Keratinocyte (primary cell): ENCODE data around the gene MSANTD3. TPM values are rescaled to one million over a fixed set of nuclear protein-coding genes. Genes with fewer than 3 reads are reported as not detected.

Source experiments
- DNase-seq: peaks from one replicate; pipeline ENCODE4 v3.0.0-alpha.2; 2011; ENCODE audit warnings: low read depth, missing footprints, low spot score
- FAIRE-seq: peaks from 2 replicates; lab custom pipeline; 2011; peaks lifted over from hg19 to GRCh38; lab: Jason Lieb, UNC
- H2AFZ ChIP-seq: 2 replicates; pipeline ENCODE4 v1.6.0; 2012; ENCODE audit warnings: low read length, control low read depth, inconsistent platforms; ENCODE audit not compliant: control insufficient read depth
- H3K27ac ChIP-seq: 2 replicates; pipeline ENCODE4 v1.5.1; 2011; ENCODE audit warnings: low read length; ENCODE audit not compliant: control insufficient read depth, insufficient read depth
- H3K27me3 ChIP-seq: 3 replicates; pipeline ENCODE4 v1.6.0; 2011; ENCODE audit warnings: low read length; ENCODE audit not compliant: control insufficient read depth, insufficient read depth; ENCODE audit errors: extremely low read depth
- H3K36me3 ChIP-seq, 2 experiments: 2 replicates in 1 of 2; 3 replicates in 1 of 2; pipeline ENCODE4 v1.5.1; 2011; ENCODE audit warnings: low read length in 2 of 2, mild to moderate bottlenecking in 1 of 2; ENCODE audit not compliant: control insufficient read depth in 2 of 2, insufficient read depth in 2 of 2; ENCODE audit errors: extremely low read depth in 1 of 2
- H3K4me1 ChIP-seq: 3 replicates; pipeline ENCODE4 v1.5.1; 2011; ENCODE audit warnings: low read length; ENCODE audit not compliant: control insufficient read depth, insufficient read depth; ENCODE audit errors: extremely low read depth
- H3K4me2 ChIP-seq: 3 replicates; pipeline ENCODE4 v1.6.0; 2011; ENCODE audit warnings: low read depth, low read length; ENCODE audit not compliant: control insufficient read depth, insufficient read depth; ENCODE audit errors: extremely low read depth
- H3K4me3 ChIP-seq, 3 experiments: fragments of 200-600 bp in 1 of 3; sonication (generic) in 1 of 3; 2 replicates in 2 of 3; 3 replicates in 1 of 3; pipeline ENCODE4 v1.5.1; 2011 to 2016; ENCODE audit warnings: low read length in 3 of 3, mild to moderate bottlenecking in 3 of 3, control low read depth in 2 of 3, inconsistent platforms in 1 of 3, low read depth in 1 of 3, mixed read lengths in 1 of 3, mixed run types in 1 of 3, moderate library complexity in 1 of 3; ENCODE audit not compliant: control insufficient read depth in 2 of 3, insufficient read depth in 2 of 3; ENCODE audit errors: extremely low read depth in 1 of 3
- H3K79me2 ChIP-seq: 2 replicates; pipeline ENCODE4 v1.6.0; 2012; ENCODE audit warnings: low read length; ENCODE audit not compliant: control insufficient read depth, insufficient read depth
- H3K9ac ChIP-seq: 3 replicates; pipeline ENCODE4 v1.6.0; 2011; ENCODE audit warnings: low read length; ENCODE audit not compliant: control insufficient read depth, insufficient read depth; ENCODE audit errors: extremely low read depth
- H3K9me1 ChIP-seq: 3 replicates; pipeline ENCODE4 v1.6.0; 2011; ENCODE audit warnings: low read length; ENCODE audit not compliant: control insufficient read depth, insufficient read depth; ENCODE audit errors: extremely low read depth
- H3K9me3 ChIP-seq: 2 replicates; pipeline ENCODE4 v1.5.1; 2012; ENCODE audit warnings: low read depth, low read length; ENCODE audit not compliant: control insufficient read depth
- H4K20me1 ChIP-seq: 3 replicates; pipeline ENCODE4 v1.6.0; 2011; ENCODE audit warnings: low read length; ENCODE audit not compliant: control insufficient read depth, insufficient read depth; ENCODE audit errors: extremely low read depth
- EZH2 ChIP-seq: IDR thresholded peaks from one replicate; pipeline ENCODE4 v1.6.1; 2012; ENCODE audit warnings: inconsistent platforms, mild to moderate bottlenecking, low read length, moderate library complexity
- dilution Hi-C: fragments of 300-500 bp; cut with MboI; formaldehyde crosslinking; loops from one replicate; pipeline ENCODE4 v1.7.0; 2020; ENCODE audit warnings: low sequenced_read_pairs; ENCODE audit not compliant: extremely low pct_ligation_motif_present
- polyA plus RNA-seq, 5 experiments: library from polyadenylated mRNA; depleted of rRNA in 3 of 5; stranded (reverse) in 3 of 5; stranded (forward) in 1 of 5; unstranded in 1 of 5; fragments of >200 nt; gene quantifications; 1 replicate in 1 of 5; 2 replicates in 3 of 5; 3 replicates in 1 of 5; pipeline versions ENCODE4 v1.2.1 to v1.2.3, GENCODE V29; 2011 to 2012; ENCODE audit warnings: missing spikeins in 2 of 5, low read depth in 1 of 5, low replicate concordance in 1 of 5
- TF ChIP-seq, protein P1 (sequence below), 3 experiments: IDR thresholded peaks in 1 of 3; conservative IDR thresholded peaks in 1 of 3; optimal IDR thresholded peaks in 1 of 3; 2 replicates in 2 of 3; 3 replicates in 1 of 3; pipeline versions ENCODE3 to v1.5.1; 2011; ENCODE audit warnings: low read length in 3 of 3, mild to moderate bottlenecking in 3 of 3, moderate library complexity in 2 of 3, control low read depth in 1 of 3, inconsistent platforms in 1 of 3; ENCODE audit not compliant: insufficient read depth in 2 of 3; ENCODE audit errors: extremely low read depth in 1 of 3

MSANTD3 gene
- polyA plus RNA-seq, 1 donor (not counting 4 experiments of a cell fraction or from before 2014, with no cell fraction given), result 50.7 TPM

DNA sequence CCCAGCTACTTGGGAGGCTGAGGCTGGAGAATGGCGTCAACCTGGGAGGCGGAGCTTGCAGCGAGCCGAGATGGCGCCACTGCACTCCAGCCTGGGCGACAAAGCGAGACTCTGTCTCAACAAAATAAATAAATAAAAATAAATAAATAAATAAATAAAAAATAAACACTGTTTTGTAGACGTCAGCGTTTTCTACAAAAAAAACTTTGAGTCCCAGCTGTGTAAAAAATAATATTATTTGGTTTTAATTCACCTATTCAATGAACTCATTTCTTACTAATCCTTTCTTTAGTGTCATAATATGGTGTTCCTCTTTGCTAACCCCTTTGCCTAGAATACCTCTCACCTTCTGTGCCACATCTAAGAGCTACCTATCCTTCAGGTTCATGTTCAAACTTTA is 30.2 kb upstream of the MSANTD3 start:
- Histone ChIP-seq H3K4me2 (no peak overlapping the region), H3K4me3 (no peak overlapping the region), H3K9me1 (no peaks in the 10 kb centered on the region), H3K36me3 (no peaks in the 10 kb centered on the region), H3K27me3 (no peaks in the 10 kb centered on the region), H2AFZ (no peak overlapping the region), H3K79me2 (no peaks in the 10 kb centered on the region), H3K27ac (no peak overlapping the region), H3K4me1 (no peaks in the 10 kb centered on the region), H4K20me1 (no peaks in the 10 kb centered on the region), H3K9ac (no peak overlapping the region), H3K9me3 (no peaks in the 10 kb centered on the region)
- TF ChIP-seq, protein P1, sequence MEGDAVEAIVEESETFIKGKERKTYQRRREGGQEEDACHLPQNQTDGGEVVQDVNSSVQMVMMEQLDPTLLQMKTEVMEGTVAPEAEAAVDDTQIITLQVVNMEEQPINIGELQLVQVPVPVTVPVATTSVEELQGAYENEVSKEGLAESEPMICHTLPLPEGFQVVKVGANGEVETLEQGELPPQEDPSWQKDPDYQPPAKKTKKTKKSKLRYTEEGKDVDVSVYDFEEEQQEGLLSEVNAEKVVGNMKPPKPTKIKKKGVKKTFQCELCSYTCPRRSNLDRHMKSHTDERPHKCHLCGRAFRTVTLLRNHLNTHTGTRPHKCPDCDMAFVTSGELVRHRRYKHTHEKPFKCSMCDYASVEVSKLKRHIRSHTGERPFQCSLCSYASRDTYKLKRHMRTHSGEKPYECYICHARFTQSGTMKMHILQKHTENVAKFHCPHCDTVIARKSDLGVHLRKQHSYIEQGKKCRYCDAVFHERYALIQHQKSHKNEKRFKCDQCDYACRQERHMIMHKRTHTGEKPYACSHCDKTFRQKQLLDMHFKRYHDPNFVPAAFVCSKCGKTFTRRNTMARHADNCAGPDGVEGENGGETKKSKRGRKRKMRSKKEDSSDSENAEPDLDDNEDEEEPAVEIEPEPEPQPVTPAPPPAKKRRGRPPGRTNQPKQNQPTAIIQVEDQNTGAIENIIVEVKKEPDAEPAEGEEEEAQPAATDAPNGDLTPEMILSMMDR (optimal IDR thresholded peaks at IDR 0.05 in 1 of 3, IDR thresholded peaks at IDR 0.05 in 1 of 3, conservative IDR thresholded peaks at IDR 0.05 in 1 of 3; ENCODE audit: extremely low read depth in 1 of 3, insufficient read depth in 2 of 3, low read length in 3 of 3), result no peak
- FAIRE-seq (no peak), DNase-seq (no peak)
- dilution Hi-C loops, result no loop called here

DNA sequence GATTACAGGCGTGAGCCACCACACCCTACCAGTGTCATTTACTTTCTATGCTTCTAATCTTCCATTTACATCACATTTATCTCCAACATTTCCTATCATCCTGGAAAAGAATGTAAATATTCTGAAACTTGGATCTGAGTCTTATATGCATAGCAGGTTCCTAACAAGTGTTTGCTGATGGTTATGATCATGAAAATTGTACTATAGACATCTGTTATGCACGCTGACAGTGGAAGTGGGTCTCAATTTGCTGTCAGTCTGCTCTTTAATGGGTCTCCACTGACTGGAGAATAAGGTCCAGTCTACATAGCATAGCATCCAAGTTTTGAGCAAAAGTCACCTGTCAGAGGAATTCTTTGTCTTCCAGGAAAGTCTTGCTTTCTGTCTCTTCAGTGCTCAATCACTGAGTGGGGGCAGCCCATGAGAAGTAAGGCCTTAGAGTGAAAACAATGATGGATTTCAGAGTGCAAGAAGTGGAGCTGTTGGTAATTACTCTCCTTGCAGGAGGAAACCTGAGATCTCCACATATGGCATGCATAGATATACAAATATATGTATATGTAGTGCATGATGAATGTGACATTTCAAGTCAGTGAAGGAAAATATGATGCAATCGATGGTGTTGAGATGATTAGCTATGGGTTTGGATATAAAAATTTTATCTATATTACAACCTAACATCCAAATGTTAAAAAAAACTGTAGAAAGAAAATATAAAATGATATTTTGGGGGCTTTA is 29.2 kb upstream of the MSANTD3 start:
- H3K79me2 ChIP-seq, result no peaks in the 10 kb centered on the region
- H3K27ac ChIP-seq, result no peak overlapping the region
- no peak overlapping the region for H3K9ac ChIP-seq
- no peaks in the 10 kb centered on the region for H4K20me1 ChIP-seq
- no peak for DNase-seq
- no peak for TF ChIP-seq EZH2
- no peaks in the 10 kb centered on the region for H3K27me3 ChIP-seq
- no peaks in the 10 kb centered on the region for H3K9me3 ChIP-seq
- no peaks in the 10 kb centered on the region for H3K9me1 ChIP-seq
- no peaks in the 10 kb centered on the region for H3K36me3 ChIP-seq
- no peak for FAIRE-seq
- dilution Hi-C loops, result no loop called here
- no peak overlapping the region for H2AFZ ChIP-seq
- no peak overlapping the region for H3K4me2 ChIP-seq
- H3K4me3 ChIP-seq, result no peak overlapping the region
- no peaks in the 10 kb centered on the region for H3K4me1 ChIP-seq

DNA sequence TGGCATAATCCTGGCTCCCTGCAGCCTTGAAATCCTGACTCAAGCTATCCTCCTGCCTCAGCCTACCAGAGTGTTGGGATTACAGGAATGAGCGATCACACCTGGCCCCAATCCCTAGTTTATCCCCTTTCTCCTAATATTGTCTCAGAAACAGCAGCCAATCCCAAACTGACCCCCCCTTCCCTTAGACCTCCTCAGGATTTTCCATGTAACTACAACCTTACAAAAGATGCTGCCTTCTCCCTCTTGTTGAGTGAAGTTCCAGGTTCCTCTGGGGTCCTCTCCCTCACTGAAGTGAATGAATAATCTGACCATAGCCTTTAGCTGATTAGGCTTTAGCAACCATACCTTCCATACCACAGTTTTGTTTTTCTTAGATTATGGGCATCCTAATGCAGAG is 25.9 kb upstream of the MSANTD3 start:
- TF ChIP-seq, protein P1 (optimal IDR thresholded peaks at IDR 0.05 in 1 of 3, IDR thresholded peaks at IDR 0.05 in 1 of 3, conservative IDR thresholded peaks at IDR 0.05 in 1 of 3; ENCODE audit: extremely low read depth in 1 of 3, insufficient read depth in 2 of 3, low read length in 3 of 3), result no peak
- no peak for TF ChIP-seq EZH2
- H3K9me3 ChIP-seq, result no peaks in the 10 kb centered on the region

More for the DNA sequence above, 25.9 kb upstream of the MSANTD3 start:
- DNase-seq, result no peak
- Histone ChIP-seq H3K4me2 (no peak overlapping the region), H3K4me3 (no peak overlapping the region), H3K9me1 (no peaks in the 10 kb centered on the region), H3K9ac (no peak overlapping the region), H3K4me1 (no peaks in the 10 kb centered on the region), H3K36me3 (no peaks in the 10 kb centered on the region), H3K27me3 (no peaks in the 10 kb centered on the region), H3K27ac (no peak overlapping the region), H4K20me1 (no peaks in the 10 kb centered on the region), H2AFZ (no peak overlapping the region), H3K79me2 (no peaks in the 10 kb centered on the region)
- dilution Hi-C loops, result no loop called here
- no peak for FAIRE-seq
